C4-2B (cell line): ENCODE data around the gene FAM193A.

Experiments used
- ZFX ChIP-seq: fragments of 450-650 bp; IDR thresholded peaks from 2 replicates; pipeline ENCODE4 v1.6.1; 2017
- TF ChIP-seq, protein P1 (sequence below): fragments of 450-650 bp; conservative IDR thresholded peaks from 2 replicates; pipeline ENCODE4 v1.5.1; 2017; ENCODE audit warnings: mild to moderate bottlenecking

DNA sequence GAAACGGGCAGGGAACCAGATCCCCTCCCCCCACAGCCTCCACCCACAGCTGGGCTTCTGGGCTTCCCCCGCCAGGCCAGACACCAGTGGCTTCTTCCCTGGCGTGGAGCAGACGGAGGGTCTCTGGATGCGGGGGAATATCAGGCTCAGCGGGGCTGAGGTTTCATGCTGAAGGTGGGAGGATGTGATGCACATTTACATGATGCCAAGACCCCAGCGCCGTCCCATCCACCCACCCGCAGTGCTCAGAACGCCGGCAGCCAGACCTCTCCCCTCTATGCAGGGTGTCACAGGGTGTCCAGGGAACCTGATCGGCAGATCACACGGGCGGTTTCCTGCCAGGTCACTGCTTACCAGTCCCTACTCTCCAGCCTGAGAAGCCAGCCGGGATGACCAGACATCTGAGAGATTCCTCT, 232.5 kb downstream of the FAM193A start:
- TF ChIP-seq, protein P1, sequence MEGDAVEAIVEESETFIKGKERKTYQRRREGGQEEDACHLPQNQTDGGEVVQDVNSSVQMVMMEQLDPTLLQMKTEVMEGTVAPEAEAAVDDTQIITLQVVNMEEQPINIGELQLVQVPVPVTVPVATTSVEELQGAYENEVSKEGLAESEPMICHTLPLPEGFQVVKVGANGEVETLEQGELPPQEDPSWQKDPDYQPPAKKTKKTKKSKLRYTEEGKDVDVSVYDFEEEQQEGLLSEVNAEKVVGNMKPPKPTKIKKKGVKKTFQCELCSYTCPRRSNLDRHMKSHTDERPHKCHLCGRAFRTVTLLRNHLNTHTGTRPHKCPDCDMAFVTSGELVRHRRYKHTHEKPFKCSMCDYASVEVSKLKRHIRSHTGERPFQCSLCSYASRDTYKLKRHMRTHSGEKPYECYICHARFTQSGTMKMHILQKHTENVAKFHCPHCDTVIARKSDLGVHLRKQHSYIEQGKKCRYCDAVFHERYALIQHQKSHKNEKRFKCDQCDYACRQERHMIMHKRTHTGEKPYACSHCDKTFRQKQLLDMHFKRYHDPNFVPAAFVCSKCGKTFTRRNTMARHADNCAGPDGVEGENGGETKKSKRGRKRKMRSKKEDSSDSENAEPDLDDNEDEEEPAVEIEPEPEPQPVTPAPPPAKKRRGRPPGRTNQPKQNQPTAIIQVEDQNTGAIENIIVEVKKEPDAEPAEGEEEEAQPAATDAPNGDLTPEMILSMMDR = no peak
- no peak for TF ChIP-seq ZFX
